CD4-positive, alpha-beta T cell treated with Interleukin-6 for 4 hours (primary cell): Measurements from ENCODE around the gene ANAPC4.

Source experiments
- DNase-seq: peaks from one replicate; pipeline ENCODE4 v3.0.0-alpha.2; 2020; ENCODE audit warnings: mixed read lengths

The ANAPC4 gene

GRCh38 chr4:25433966-25434827 is 57.1 kb downstream of the ANAPC4 start:
- DNase-seq, result no peak

- DNase-seq, result no peak
Measured at GRCh38 chr4:25437926-25438325, 60.9 kb downstream of the ANAPC4 start.

GRCh38 chr4:25439918-25440477 is 62.9 kb downstream of the ANAPC4 start:
- DNase-seq, result peak; percentile 39

GRCh38 chr4:25440478-25441030 is 63.5 kb downstream of the ANAPC4 start:
- no peak for DNase-seq

GRCh38 chr4:25441519-25442117 is 64.6 kb downstream of the ANAPC4 start:
- DNase-seq, result no peak

- DNase-seq, result no peak
Measured at GRCh38 chr4:25442863-25443307, 65.8 kb downstream of the ANAPC4 start.

- DNase-seq, result no peak
Measured at GRCh38 chr4:25443851-25444250, 66.8 kb downstream of the ANAPC4 start.

- no peak for DNase-seq
Measured at GRCh38 chr4:25446611-25447010, 69.5 kb downstream of the ANAPC4 start.

GRCh38 chr4:25448379-25449109 is 71.5 kb downstream of the ANAPC4 start:
- DNase-seq, result no peak

GRCh38 chr4:25449270-25449669 is 72.2 kb downstream of the ANAPC4 start:
- DNase-seq, result no peak

- no peak for DNase-seq
Measured at GRCh38 chr4:25449688-25450087, 72.6 kb downstream of the ANAPC4 start.

- no peak for DNase-seq
Measured at GRCh38 chr4:25450491-25450901, 73.4 kb downstream of the ANAPC4 start.

GRCh38 chr4:25451676-25452075 is 74.6 kb downstream of the ANAPC4 start:
- DNase-seq, result no peak

GRCh38 chr4:25452081-25452480 is 75.0 kb downstream of the ANAPC4 start:
- DNase-seq, result no peak

GRCh38 chr4:25454476-25454875 is 77.4 kb downstream of the ANAPC4 start:
- DNase-seq, result no peak

- no peak for DNase-seq
Measured at GRCh38 chr4:25457053-25457715, 80.1 kb downstream of the ANAPC4 start.

GRCh38 chr4:25466966-25467697 is 90.1 kb downstream of the ANAPC4 start:
- DNase-seq, result no peak

- no peak for DNase-seq
Measured at GRCh38 chr4:25467843-25468242, 90.8 kb downstream of the ANAPC4 start.
